ENCODE measurements around the gene GPX4. TPM values are rescaled to one million over a fixed set of nuclear protein-coding genes. Genes with fewer than 3 reads are reported as not detected.

GPX4 gene
- total and polyA plus RNA-seq, 10 of the 15 experiments (the other 5 are each of a cell fraction or from before 2014, with no cell fraction given) = 33.3 to 749 (median 297) TPM

DNA sequence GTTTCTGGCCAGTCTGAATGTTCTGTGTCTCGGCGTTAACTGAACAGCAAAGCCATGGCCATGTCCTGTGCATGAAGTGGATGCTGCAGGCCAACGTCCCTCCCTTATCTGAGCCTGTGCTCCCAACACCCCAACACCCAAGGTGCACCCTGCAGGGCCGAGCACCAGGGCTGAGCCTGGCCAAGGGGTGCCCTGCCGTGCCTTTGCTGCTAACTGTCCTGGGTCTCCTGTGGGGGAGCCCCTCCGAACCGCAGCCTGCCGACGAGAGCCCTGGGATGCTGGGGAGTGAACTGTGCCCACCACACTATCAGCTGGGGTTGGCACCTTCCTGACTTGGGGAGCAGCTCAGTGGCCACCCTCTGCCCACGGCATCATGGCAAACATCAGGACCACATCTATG lies 17.6 kb downstream of the GPX4 start:
- CTCF ChIA-PET = no interaction called here
- WGBS (ENCODE audit: insufficient coverage, insufficient replicate concordance, low lambda C conversion rate, missing lambda C conversion rate) = over 99% methylated on average over 10 of the region's 10 CpGs

DNA sequence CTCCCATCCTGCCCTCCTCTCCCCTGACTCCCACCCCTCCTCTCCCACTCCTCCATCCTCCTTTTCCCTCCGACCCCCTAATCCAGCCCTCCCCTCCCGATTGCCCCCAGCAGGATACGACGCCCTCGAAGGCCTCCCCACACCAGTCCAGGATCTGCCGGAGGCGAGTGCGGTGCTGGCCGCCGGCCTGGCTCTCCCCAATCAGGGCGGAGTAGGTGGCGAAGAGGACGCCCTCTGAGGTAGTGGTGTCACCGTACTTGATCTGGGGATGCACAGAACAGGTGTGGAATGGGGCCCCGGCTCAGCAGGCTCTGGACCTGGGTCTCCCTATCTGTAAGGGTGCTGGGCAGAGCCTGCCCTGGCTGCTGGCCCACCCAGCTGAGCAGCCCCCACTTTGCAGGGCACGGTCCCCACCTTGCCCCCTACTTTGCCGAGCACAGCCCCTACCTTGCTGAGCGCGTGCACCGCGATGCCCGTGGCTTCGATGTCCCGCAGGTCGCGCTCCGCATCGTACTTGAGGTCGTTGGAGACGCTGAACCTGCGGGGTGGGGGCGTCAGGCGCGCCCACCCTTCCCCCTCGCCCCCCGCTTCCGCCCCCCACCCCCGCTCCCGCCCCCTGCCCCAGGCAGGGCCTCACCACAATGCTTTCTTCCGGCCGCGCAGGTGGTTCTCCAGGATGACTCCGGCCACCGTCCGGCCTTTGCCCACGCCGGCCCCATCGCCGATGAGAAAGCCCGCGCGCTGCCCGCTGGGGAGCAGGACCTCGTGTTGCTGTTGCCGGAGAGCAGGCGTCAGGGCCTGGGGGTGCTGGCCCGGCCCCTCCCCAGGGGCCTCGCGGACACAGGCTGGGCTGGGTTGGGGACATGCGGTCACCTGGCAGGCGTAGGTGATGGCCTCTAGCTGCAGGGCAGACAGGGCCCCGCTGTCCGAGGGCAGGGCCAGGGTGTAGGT lies 18.5 kb downstream of the GPX4 start:
- 93% methylated on average over 35 of the region's 63 CpGs for WGBS (ENCODE audit: insufficient coverage, insufficient replicate concordance, low lambda C conversion rate, missing lambda C conversion rate)

More for the DNA sequence above, 17.6 kb downstream of the GPX4 start:
- no TSS peak for BruUV-seq (replicated peaks)
- H3K9ac ChIP-seq (ENCODE audit: control insufficient read depth, insufficient read depth, low read length) = no peak overlapping the region
- DNase-seq (ENCODE audit: low read depth, low spot score) (no peak), FAIRE-seq (no peak), ATAC-seq (no peak)
- no peaks in the 10 kb centered on the region for H3K9me3 ChIP-seq (replicated peaks; ENCODE audit: control insufficient read depth, insufficient read depth, low read length)
- H3K4me3 ChIP-seq = no peak overlapping the region
- in situ Hi-C loops (cut with MboI) (no loop called here), intact Hi-C loops (cut with micrococcal nuclease; ENCODE audit: unreplicated experiment) (no loop called here)
- no peaks in the 10 kb centered on the region for H3K79me2 ChIP-seq (ENCODE audit: control insufficient read depth, insufficient read depth, low read length)
- no peaks in the 10 kb centered on the region for H3K4me1 ChIP-seq (ENCODE audit: control insufficient read depth, insufficient read depth, low read length)
- H3K36me3 ChIP-seq (ENCODE audit: control insufficient read depth in 2 of 2, insufficient read depth in 2 of 2, low read length in 1 of 2) = peaks cover 3 to 43% of the 10 kb centered on the region in 2 experiments
- no peaks in the 10 kb centered on the region for H3K27me3 ChIP-seq (replicated peaks in 1 of 2; ENCODE audit: control insufficient read depth in 2 of 2, insufficient read depth in 2 of 2, low read length in 1 of 2)
- RAD21 ChIA-PET (ENCODE audit: unreplicated experiment) = no interaction called here
- TF ChIP-seq POLR2A (IDR thresholded peaks at IDR 0.05; ENCODE audit: low read depth, low read length) = peak; percentile 55
- TF ChIP-seq FOXM1 (IDR thresholded peaks at IDR 0.05; ENCODE audit: low read depth, low read length) = no peak
- POLR2A ChIA-PET = no interaction called here
- no peak overlapping the region for H3K27ac ChIP-seq (ENCODE audit: control insufficient read depth, insufficient read depth)
- no peak overlapping the region for H2AFZ ChIP-seq (ENCODE audit: control insufficient read depth, low read depth, low read length)
- no peaks in the 10 kb centered on the region for H4K20me1 ChIP-seq (ENCODE audit: control insufficient read depth, insufficient read depth)
- SMC1A ChIA-PET (ENCODE audit: uncharacterized antibody, unreplicated experiment) = no interaction called here
- no peak overlapping the region for H3K4me2 ChIP-seq (ENCODE audit: control insufficient read depth, insufficient read depth)

More for the DNA sequence above, 18.5 kb downstream of the GPX4 start:
- ChIA-PET SMC1A (ENCODE audit: uncharacterized antibody, unreplicated experiment) (no interaction called here), RAD21 (ENCODE audit: unreplicated experiment) (no interaction called here), POLR2A (no interaction called here), CTCF (no interaction called here)
- Histone ChIP-seq H3K9ac (ENCODE audit: control insufficient read depth, insufficient read depth, low read length) (no peak overlapping the region), H2AFZ (ENCODE audit: control insufficient read depth, low read depth, low read length) (no peak overlapping the region), H4K20me1 (ENCODE audit: control insufficient read depth, insufficient read depth) (no peaks in the 10 kb centered on the region), H3K4me1 (ENCODE audit: control insufficient read depth, insufficient read depth, low read length) (no peaks in the 10 kb centered on the region), H3K4me2 (ENCODE audit: control insufficient read depth, insufficient read depth) (no peak overlapping the region), H3K4me3 (no peak overlapping the region), H3K79me2 (ENCODE audit: control insufficient read depth, insufficient read depth, low read length) (no peaks in the 10 kb centered on the region), H3K36me3 (ENCODE audit: control insufficient read depth in 2 of 2, insufficient read depth in 2 of 2, low read length in 1 of 2) (peaks cover 3 to 46% of the 10 kb centered on the region in 2 experiments), H3K9me3 (replicated peaks; ENCODE audit: control insufficient read depth, insufficient read depth, low read length) (no peaks in the 10 kb centered on the region), H3K27ac (ENCODE audit: control insufficient read depth, insufficient read depth) (no peak overlapping the region), H3K27me3 (replicated peaks in 1 of 2; ENCODE audit: control insufficient read depth in 2 of 2, insufficient read depth in 2 of 2, low read length in 1 of 2) (no peaks in the 10 kb centered on the region)
- DNase-seq (ENCODE audit: low read depth, low spot score) = no peak
- no TSS peak for BruUV-seq (replicated peaks)
- TF ChIP-seq YY1 (IDR thresholded peaks at IDR 0.05; ENCODE audit: low read depth, low read length) = no peak
- 0 out of 2 replicates have a peak, but pooled peaks have one; percentile 27 for TF ChIP-seq POLR2A (IDR thresholded peaks at IDR 0.05; ENCODE audit: low read depth, low read length)
- no peak for FAIRE-seq
- in situ Hi-C loops (cut with MboI) (no loop called here), intact Hi-C loops (cut with micrococcal nuclease; ENCODE audit: unreplicated experiment) (no loop called here)
- no peak for ATAC-seq
